GM12872 (cell line): Measurements from ENCODE around the gene BLVRB.

ENCODE experiments used
- CTCF ChIP-seq: IDR thresholded peaks from 3 replicates; pipeline ENCODE4 v1.5.1; 2011; ENCODE audit warnings: low read depth, mild to moderate bottlenecking, low read length, moderate library complexity; ENCODE audit not compliant: insufficient read depth

BLVRB gene

DNA sequence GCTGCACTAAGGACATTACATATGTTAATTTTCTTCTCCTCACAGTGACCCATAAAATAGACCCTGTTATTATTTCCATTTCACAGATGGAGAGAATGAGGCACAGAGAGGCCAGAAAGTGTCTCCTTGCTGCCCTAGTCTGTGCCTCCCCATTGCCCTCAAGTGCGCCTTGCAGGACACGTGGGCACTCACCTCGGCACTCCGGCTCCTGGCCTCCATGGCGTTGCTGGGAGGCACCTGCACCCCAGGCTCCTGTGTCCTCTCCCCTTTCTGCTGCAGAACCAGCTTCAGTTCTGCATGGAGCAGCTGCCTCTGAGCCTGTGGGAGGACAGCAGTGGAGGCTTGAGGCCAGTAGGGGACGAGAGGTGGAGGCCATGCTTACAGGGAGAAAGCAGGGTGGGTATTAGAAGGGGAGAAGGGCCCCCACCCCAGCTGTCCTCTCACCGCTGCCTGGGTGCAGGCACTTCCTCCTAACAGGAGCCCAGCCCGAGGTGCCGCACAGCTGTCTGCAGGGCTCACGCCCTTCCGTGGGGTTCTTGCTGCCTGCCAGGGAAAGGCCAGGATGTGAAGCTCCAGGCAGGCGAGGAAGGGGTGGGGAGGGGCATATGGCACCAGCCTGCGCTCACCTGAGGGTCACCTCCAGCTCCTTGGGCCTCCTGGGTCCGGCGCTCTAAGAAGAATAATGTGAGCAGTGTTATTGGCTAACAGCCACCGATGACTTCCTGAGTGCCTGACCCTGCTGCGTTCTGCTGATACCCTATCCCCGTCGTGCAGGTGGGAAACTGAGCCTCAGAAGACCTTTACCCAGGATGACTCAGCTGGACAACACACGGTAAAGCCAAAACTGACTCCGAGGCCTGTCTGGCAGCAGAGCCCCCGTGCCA lies 57.6 kb downstream of the BLVRB start:
- TF ChIP-seq CTCF = no peak

GRCh38 chr19:40403262-40403984 lies 62.1 kb downstream of the BLVRB start:
- TF ChIP-seq CTCF = no peak

- TF ChIP-seq CTCF = no peak
Observed at GRCh38 chr19:40400559-40400958, 65.0 kb downstream of the BLVRB start.

- TF ChIP-seq CTCF = no peak
Observed at GRCh38 chr19:40398417-40399131, 67.0 kb downstream of the BLVRB start.
